Measurements from ENCODE around the gene ACTN4. TPM values are rescaled to one million over a fixed set of nuclear protein-coding genes. Genes with fewer than 3 reads are reported as not detected.
A peak's percentile ranks its signal among the peaks of the same experiment; 100 is the strongest.

Gene ACTN4
- total and polyA plus RNA-seq, 10 of the 15 experiments (the other 5 are each of a cell fraction or from before 2014, with no cell fraction given) = 2.4 to 293 (median 72.5) TPM

GRCh38 chr19:38723990-38724854, 76.8 kb downstream of the ACTN4 start:
- Histone ChIP-seq H4K20me1 (ENCODE audit: control insufficient read depth, insufficient read depth) (no peaks in the 10 kb centered on the region), H3K79me2 (ENCODE audit: control insufficient read depth, insufficient read depth, low read length) (no peaks in the 10 kb centered on the region), H3K4me1 (ENCODE audit: control insufficient read depth, insufficient read depth, low read length) (no peaks in the 10 kb centered on the region), H3K4me2 (ENCODE audit: control insufficient read depth, insufficient read depth) (no peak overlapping the region), H3K27me3 (replicated peaks in 1 of 2; ENCODE audit: control insufficient read depth in 2 of 2, insufficient read depth in 2 of 2, low read length in 1 of 2) (no peaks in the 10 kb centered on the region), H3K9me3 (replicated peaks; ENCODE audit: control insufficient read depth, insufficient read depth, low read length) (no peaks in the 10 kb centered on the region), H3K27ac (ENCODE audit: control insufficient read depth, insufficient read depth) (no peak overlapping the region), H3K4me3 (no peak overlapping the region), H2AFZ (ENCODE audit: control insufficient read depth, low read depth, low read length) (no peak overlapping the region), H3K36me3 (ENCODE audit: control insufficient read depth in 2 of 2, insufficient read depth in 2 of 2, low read length in 1 of 2) (peaks cover 21 to 50% of the 10 kb centered on the region in 2 experiments), H3K9ac (ENCODE audit: control insufficient read depth, insufficient read depth, low read length) (no peak overlapping the region)
- 95% methylated on average over 42 of the region's 42 CpGs for WGBS (ENCODE audit: insufficient coverage, insufficient replicate concordance, low lambda C conversion rate, missing lambda C conversion rate)
- FAIRE-seq (no peak), ATAC-seq (no peak), DNase-seq (ENCODE audit: low read depth, low spot score) (no peak)
- SMC1A ChIA-PET (ENCODE audit: uncharacterized antibody, unreplicated experiment) = interaction anchor here (1.4 kb wide), 1 partner anchor 179 kb away, joined by 5 read pairs; no protein-coding TSS in a partner anchor
- RAD21 ChIA-PET (ENCODE audit: unreplicated experiment) = no interaction called here
- no peak for TF ChIP-seq EED (IDR thresholded peaks at IDR 0.05; ENCODE audit: low read depth)
- TF ChIP-seq CREB1 (IDR thresholded peaks at IDR 0.05; ENCODE audit: low read depth) = no peak
- CTCF ChIA-PET = interaction anchor here (1.8 kb wide), 1 partner anchor 206 kb away, joined by 7 read pairs; the partner anchor contains the start of genes MRPS12 and SARS2
- in situ Hi-C loops (cut with MboI) (no loop called here), intact Hi-C loops (cut with micrococcal nuclease; ENCODE audit: unreplicated experiment) (no loop called here)
- TSS peak; percentile 47 for BruUV-seq (replicated peaks)
- POLR2A ChIA-PET = interaction anchor here (0.7 kb wide), 1 partner anchor 9 kb away, joined by 3 read pairs; no protein-coding TSS in a partner anchor

GRCh38 chr19:38725469-38726283, 78.2 kb downstream of the ACTN4 start:
- 98% methylated on average over 20 of the region's 21 CpGs for WGBS (ENCODE audit: insufficient coverage, insufficient replicate concordance, low lambda C conversion rate, missing lambda C conversion rate)
- CTCF ChIA-PET = interaction anchor here (0.6 to 1.1 kb wide), 2 partner anchors 167 to 205 kb away, joined by 3 to 4 read pairs; partner anchors contain the start of genes MRPS12 and SARS2

More at GRCh38 chr19:38725469-38726283, 78.2 kb downstream of the ACTN4 start:
- POLR2A ChIA-PET = interaction anchor here (0.5 to 1.1 kb wide), 2 partner anchors 78 to 117 kb away, joined by 3 read pairs; partner anchors contain the start of gene ACTN4
- SMC1A ChIA-PET (ENCODE audit: uncharacterized antibody, unreplicated experiment) = no interaction called here
- RAD21 ChIA-PET (ENCODE audit: unreplicated experiment) = no interaction called here
- no peaks in the 10 kb centered on the region for H4K20me1 ChIP-seq (ENCODE audit: control insufficient read depth, insufficient read depth)
- H3K27me3 ChIP-seq (replicated peaks in 1 of 2; ENCODE audit: control insufficient read depth in 2 of 2, insufficient read depth in 2 of 2, low read length in 1 of 2) = no peaks in the 10 kb centered on the region
- no peak overlapping the region for H3K27ac ChIP-seq (ENCODE audit: control insufficient read depth, insufficient read depth)
- H2AFZ ChIP-seq (ENCODE audit: control insufficient read depth, low read depth, low read length) = no peak overlapping the region
- intact Hi-C loops (cut with micrococcal nuclease; ENCODE audit: unreplicated experiment) = no loop called here
- DNase-seq (ENCODE audit: low read depth, low spot score) = no peak
- no peak overlapping the region for H3K4me2 ChIP-seq (ENCODE audit: control insufficient read depth, insufficient read depth)
- no peaks in the 10 kb centered on the region for H3K79me2 ChIP-seq (ENCODE audit: control insufficient read depth, insufficient read depth, low read length)
- ATAC-seq = no peak
- TF ChIP-seq E2F8 (IDR thresholded peaks at IDR 0.05; ENCODE audit: low read depth, partially characterized antibody) (no peak), TARDBP (IDR thresholded peaks at IDR 0.05; ENCODE audit: borderline replicate concordance) (no peak), CBX5 (IDR thresholded peaks at IDR 0.05; ENCODE audit: low read depth) (no peak), POLR2A (IDR thresholded peaks at IDR 0.05; ENCODE audit: low read depth, low read length) (no peak), RELB (IDR thresholded peaks at IDR 0.05; ENCODE audit: low read depth) (no peak), RB1 (IDR thresholded peaks at IDR 0.05; ENCODE audit: borderline replicate concordance) (no peak)
- no peak overlapping the region for H3K9ac ChIP-seq (ENCODE audit: control insufficient read depth, insufficient read depth, low read length)
- no peaks in the 10 kb centered on the region for H3K9me3 ChIP-seq (replicated peaks; ENCODE audit: control insufficient read depth, insufficient read depth, low read length)
- no peak for FAIRE-seq
- no peak overlapping the region for H3K4me3 ChIP-seq
- in situ Hi-C loops (cut with MboI) = no loop called here
- peaks cover 16 to 44% of the 10 kb centered on the region in 2 experiments for H3K36me3 ChIP-seq (ENCODE audit: control insufficient read depth in 2 of 2, insufficient read depth in 2 of 2, low read length in 1 of 2)
- no TSS peak for BruUV-seq (replicated peaks)
- H3K4me1 ChIP-seq (ENCODE audit: control insufficient read depth, insufficient read depth, low read length) = no peaks in the 10 kb centered on the region

All from GM12878 (cell line).